Mesothelial cell of epicardium (in vitro differentiated cells): ENCODE results near the gene SPRY4. TPM values are rescaled to one million over a fixed set of nuclear protein-coding genes. Genes with fewer than 3 reads are reported as not detected.
A peak's percentile ranks its signal among the peaks of the same experiment; 100 is the strongest.

Experiments
- DNase-seq, 2 experiments: peaks; one replicate each; pipeline ENCODE4 v3.0.0; 2021; ENCODE audit warnings: low spot score in 2 of 2; ENCODE audit not compliant: unreplicated experiment in 2 of 2
- H3K27ac Mint-ChIP-seq: 2 replicates; pipeline ENCODE4 v1.8.0; 2021; ENCODE audit warnings: mixed read lengths
- H3K27me3 Mint-ChIP-seq: 2 replicates; pipeline ENCODE4 v1.8.0; 2021; ENCODE audit warnings: low read depth, mixed read lengths
- H3K36me3 Mint-ChIP-seq: 2 replicates; pipeline ENCODE4 v1.8.0; 2021; ENCODE audit warnings: mixed read lengths
- H3K4me1 Mint-ChIP-seq: 2 replicates; pipeline ENCODE4 v1.8.0; 2021; ENCODE audit warnings: mixed read lengths
- H3K4me3 Mint-ChIP-seq: 2 replicates; pipeline ENCODE4 v1.8.0; 2021; ENCODE audit warnings: mild to moderate bottlenecking, moderate library complexity, mixed read lengths
- H3K9me3 Mint-ChIP-seq: 2 replicates; pipeline ENCODE4 v1.8.0; 2021; ENCODE audit warnings: mixed read lengths
- CTCF ChIP-seq: fragments of 200-600 bp; sonication (generic); IDR thresholded peaks from one replicate; pipeline ENCODE4 v1.5.0; 2021; ENCODE audit warnings: antibody characterized with exemption; ENCODE audit not compliant: unreplicated experiment
- total RNA-seq: library from RNA; stranded (reverse); gene quantifications from 3 replicates; pipeline ENCODE4 v1.2.1, GENCODE V29; 2021

SPRY4 gene
- total RNA-seq, 1 donor from 2014 or later: 21.5 TPM

DNA sequence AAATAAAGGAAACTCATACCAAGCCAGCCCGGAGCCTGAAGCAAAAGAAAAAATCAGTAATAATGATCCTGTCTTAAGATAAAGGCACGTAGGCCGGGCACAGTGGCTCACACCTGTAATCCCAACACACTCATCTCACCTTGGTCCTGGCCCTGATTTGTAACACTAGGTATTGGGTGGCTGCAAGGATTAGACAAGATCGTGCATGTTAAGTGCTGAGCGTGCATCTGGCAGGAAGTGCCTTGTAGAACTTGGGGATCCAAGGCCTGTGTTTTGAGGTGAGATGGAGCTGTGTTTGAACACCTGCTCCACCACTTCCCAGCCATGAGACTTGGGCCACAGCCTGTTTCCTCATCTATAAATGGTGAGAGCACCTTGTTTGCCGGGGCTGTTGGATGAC, 41.5 kb downstream of the SPRY4 start:
- Mint-ChIP-seq H3K27ac (no peak overlapping the region), H3K9me3 (no peaks in the 10 kb centered on the region)
- TF ChIP-seq CTCF: no peak

GRCh38 chr5:142281966-142282365, 42.9 kb downstream of the SPRY4 start:
- no peak for TF ChIP-seq CTCF
- Mint-ChIP-seq H3K4me3 (no peak overlapping the region), H3K4me1 (peaks cover 26% of the 10 kb centered on the region), H3K9me3 (no peaks in the 10 kb centered on the region), H3K27me3 (no peaks in the 10 kb centered on the region), H3K27ac (no peak overlapping the region), H3K36me3 (no peaks in the 10 kb centered on the region)
- DNase-seq: no peak

More for the DNA sequence above, 41.5 kb downstream of the SPRY4 start:
- Mint-ChIP-seq H3K4me3 (no peak overlapping the region), H3K27me3 (no peaks in the 10 kb centered on the region), H3K4me1 (peaks cover 35% of the 10 kb centered on the region), H3K36me3 (no peaks in the 10 kb centered on the region)
- DNase-seq: no peak

DNA sequence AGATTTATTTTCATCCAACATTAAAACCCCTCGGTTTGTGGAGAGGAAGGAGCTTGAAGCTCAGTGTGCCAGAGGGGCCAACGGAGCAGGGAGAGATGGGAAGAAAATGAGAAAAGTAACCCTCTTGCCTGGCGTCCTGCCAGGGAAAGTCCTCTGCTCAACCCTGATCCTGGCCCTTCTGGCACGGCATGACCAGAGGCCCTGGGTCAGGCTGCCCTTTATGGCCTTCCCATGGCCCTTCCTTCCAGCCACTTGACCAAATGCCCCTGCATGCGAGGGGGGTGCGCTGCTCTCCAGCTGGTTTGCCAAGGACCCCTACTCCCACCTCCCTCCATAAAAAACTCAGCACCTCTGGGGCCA, 43.8 kb downstream of the SPRY4 start:
- Mint-ChIP-seq H3K36me3 (no peaks in the 10 kb centered on the region), H3K27ac (peak overlapping the region; percentile 82), H3K27me3 (no peaks in the 10 kb centered on the region), H3K4me1 (peaks cover 26% of the 10 kb centered on the region), H3K4me3 (no peak overlapping the region), H3K9me3 (no peaks in the 10 kb centered on the region)
- no peak for DNase-seq
- no peak for TF ChIP-seq CTCF

DNA sequence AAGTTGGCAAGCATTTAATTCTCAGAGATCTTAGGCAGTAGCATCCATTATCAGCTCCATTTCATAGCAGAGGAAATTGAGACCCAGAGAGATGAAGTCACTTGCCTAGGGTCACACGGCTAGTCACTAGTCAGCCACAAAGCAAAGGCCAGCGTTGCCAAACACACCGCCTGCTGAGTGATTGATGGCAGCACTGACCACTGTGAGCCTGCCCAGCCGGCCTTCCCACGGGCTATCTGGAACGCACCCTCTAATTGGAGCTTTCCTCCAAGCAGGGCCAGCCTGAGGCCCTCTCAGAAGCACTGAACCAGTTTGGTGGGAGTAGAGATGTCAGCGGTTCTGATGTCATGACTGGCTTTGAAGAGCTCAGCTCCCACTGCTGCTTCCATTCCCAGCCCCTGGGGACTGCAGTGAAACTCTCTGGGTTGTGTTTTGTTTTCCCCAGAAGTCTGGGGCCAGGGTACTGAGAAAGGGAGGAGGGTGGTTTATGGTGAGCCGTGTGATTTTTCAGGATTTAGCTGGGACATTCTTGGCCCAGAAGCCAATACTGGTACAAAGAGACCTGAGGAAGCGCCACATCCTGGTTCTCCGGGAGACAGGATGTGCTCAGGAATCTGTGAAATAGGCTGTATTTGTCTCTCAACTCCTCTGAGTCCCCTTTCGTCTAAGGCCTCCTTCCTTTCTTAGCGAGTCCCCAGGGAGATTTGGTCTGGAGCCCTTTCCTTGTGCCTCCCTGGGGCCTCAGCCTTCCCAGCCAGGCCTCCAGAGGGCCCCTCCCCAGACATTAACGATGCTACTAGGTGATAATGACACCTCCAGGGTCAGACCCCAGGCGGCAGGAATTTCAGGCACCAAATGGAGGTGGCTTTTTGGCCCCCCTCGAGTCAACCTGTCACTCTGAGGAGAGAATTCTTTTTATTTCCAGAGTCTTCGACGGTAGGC, 44.5 kb downstream of the SPRY4 start:
- H3K9me3 Mint-ChIP-seq: no peaks in the 10 kb centered on the region
- no peak for TF ChIP-seq CTCF
- no peaks in the 10 kb centered on the region for H3K27me3 Mint-ChIP-seq
- H3K27ac Mint-ChIP-seq: peak overlapping the region; percentile 82
- no peaks in the 10 kb centered on the region for H3K36me3 Mint-ChIP-seq
- no peak overlapping the region for H3K4me3 Mint-ChIP-seq
- H3K4me1 Mint-ChIP-seq: peaks cover 26% of the 10 kb centered on the region
- no peak for DNase-seq

- Mint-ChIP-seq H3K9me3 (no peaks in the 10 kb centered on the region), H3K4me3 (no peak overlapping the region), H3K4me1 (peaks cover 26% of the 10 kb centered on the region), H3K27me3 (no peaks in the 10 kb centered on the region), H3K36me3 (no peaks in the 10 kb centered on the region), H3K27ac (no peak overlapping the region)
- DNase-seq: no peak
- TF ChIP-seq CTCF: no peak
Measured at GRCh38 chr5:142278627-142279026, 46.2 kb downstream of the SPRY4 start.
